GM18909 (cell line): ENCODE data around the gene NR2C1.
"Not testable (repeated sequence)": the region's sequence is repeated elsewhere in the genome, so short reads cannot be mapped to it uniquely, and the experiment has no call there.

Source experiments
- ATAC-seq: cut with Tn5 transposase; IDR thresholded peaks from one replicate; pipeline ENCODE4 v1.9.1; 2021; ENCODE audit warnings: mild to moderate bottlenecking; ENCODE audit not compliant: unreplicated experiment, poor library complexity

Gene NR2C1

GRCh38 chr12:95072900-95073697 is at the start of gene NR2C1:
NR2C1 (minus strand) TSS chr12:95073618; CDS start chr12:95067384, 6,234 bp downstream.
- ATAC-seq = peak; percentile 97

GRCh38 chr12:95118788-95119179 is 45.4 kb upstream of the NR2C1 start:
- ATAC-seq = no peak

- no peak for ATAC-seq
These were observed 44.8 kb upstream of the NR2C1 start for GRCh38 chr12:95118138-95118787.

GRCh38 chr12:95117178-95117599 is 43.8 kb upstream of the NR2C1 start:
- ATAC-seq = peak; percentile 82

GRCh38 chr12:95116773-95117172 is 43.4 kb upstream of the NR2C1 start:
- peak; percentile 50 for ATAC-seq

- no peak for ATAC-seq
These were observed 42.9 kb upstream of the NR2C1 start for GRCh38 chr12:95116341-95116740.

- no peak for ATAC-seq
These were observed 42.2 kb upstream of the NR2C1 start for GRCh38 chr12:95115641-95116040.

GRCh38 chr12:95114766-95115405 is 41.5 kb upstream of the NR2C1 start:
- ATAC-seq = no peak

GRCh38 chr12:95107362-95107761 is 33.9 kb upstream of the NR2C1 start:
- no peak for ATAC-seq

- ATAC-seq = no peak
These were observed 32.1 kb upstream of the NR2C1 start for GRCh38 chr12:95105540-95105939.

GRCh38 chr12:95104919-95105452 is 31.6 kb upstream of the NR2C1 start:
- ATAC-seq = no peak

- peak; percentile 97 for ATAC-seq
These were observed 29.7 kb upstream of the NR2C1 start for GRCh38 chr12:95102916-95103671.

- ATAC-seq = not testable (repeated sequence)
These were observed 28.5 kb upstream of the NR2C1 start for GRCh38 chr12:95101957-95102356.

- ATAC-seq = no peak
These were observed 27.1 kb upstream of the NR2C1 start for GRCh38 chr12:95100264-95101190.

GRCh38 chr12:95099270-95099790 is 25.9 kb upstream of the NR2C1 start:
- ATAC-seq = no peak

GRCh38 chr12:95096852-95097251 is 23.4 kb upstream of the NR2C1 start:
- no peak for ATAC-seq

GRCh38 chr12:95096378-95096777 is 23.0 kb upstream of the NR2C1 start:
- no peak for ATAC-seq

- ATAC-seq = not testable (repeated sequence)
These were observed 22.4 kb upstream of the NR2C1 start for GRCh38 chr12:95095866-95096265.

GRCh38 chr12:95089462-95089861 is 16.0 kb upstream of the NR2C1 start:
- no peak for ATAC-seq
